ENCODE results near the gene BLACAT1. TPM values are rescaled to one million over a fixed set of nuclear protein-coding genes. Genes with fewer than 3 reads are reported as not detected.

BLACAT1 gene
- total and polyA plus RNA-seq, 9 of the 15 experiments (the other 6 are each of a cell fraction or from before 2014, with no cell fraction given), result 0.10 to 5.9 (median 0.73) TPM

- TF ChIP-seq RERE (CRISPR knock-in tag; IDR thresholded peaks at IDR 0.05; ENCODE audit: borderline replicate concordance), result no peak
Observed at GRCh38 chr1:205493241-205494085, 37.6 kb upstream of the BLACAT1 start (continued).

- H2AFZ ChIP-seq (ENCODE audit: low read depth, low read length), result no peak overlapping the region
- no peak overlapping the region for H3K4me2 ChIP-seq (ENCODE audit: insufficient read depth, low read length)
- no peaks in the 10 kb centered on the region for H3K36me3 ChIP-seq (ENCODE audit: control insufficient read depth, insufficient read depth, low read length)
- CTCF ChIA-PET (ENCODE audit: low intra/inter-chr PET ratio), result no interaction called here
- H3K9me3 ChIP-seq (replicated peaks; ENCODE audit: control insufficient read depth, insufficient read depth, low read depth, low read length), result no peaks in the 10 kb centered on the region
- intact Hi-C loops (cut with micrococcal nuclease) (no loop called here), in situ Hi-C loops (cut with MboI) (no loop called here)
- DNase-seq (ENCODE audit: extremely low read depth in 1 of 4, low spot score in 3 of 4), result no peak
- POLR2A ChIA-PET, result interaction anchor here (0.7 to 1.3 kb wide), 2 partner anchors 16 to 24 kb away, joined by 3 read pairs; no protein-coding TSS in a partner anchor
- no peak overlapping the region for H3K9ac ChIP-seq (ENCODE audit: insufficient read depth in 1 of 2, low read depth in 2 of 2, low read length in 2 of 2)
- H3K4me1 ChIP-seq (replicated peaks in 1 of 2; ENCODE audit: control insufficient read depth in 2 of 2, insufficient read depth in 2 of 2, low read length in 2 of 2), result peaks cover 4 to 11% of the 10 kb centered on the region in 2 experiments; a peak in 3 of 5 replicates
- H3K79me2 ChIP-seq (ENCODE audit: control insufficient read depth, insufficient read depth, low read length), result no peaks in the 10 kb centered on the region
- no peaks in the 10 kb centered on the region for H3K9me1 ChIP-seq (ENCODE audit: control insufficient read depth, insufficient read depth, low read length)
- peaks cover 8% of the 10 kb centered on the region; the same call in 1 of the 2 replicates for H4K20me1 ChIP-seq (replicated peaks; ENCODE audit: control insufficient read depth, insufficient read depth, low read length)
- BruUV-seq (replicated peaks), result no TSS peak
- no peak overlapping the region for H3K27ac ChIP-seq (ENCODE audit: extremely low read depth, low read depth, low read length)
- 1% methylated on average over 7 of the region's 7 CpGs for WGBS (ENCODE audit: insufficient coverage, low coverage, missing lambda C conversion rate)
- FAIRE-seq, result no peak
- no peak overlapping the region for H3K4me3 ChIP-seq
- ATAC-seq, result no peak
- H3K27me3 ChIP-seq (ENCODE audit: control insufficient read depth in 2 of 2, insufficient read depth in 2 of 2, low read length in 2 of 2), result peaks cover 21 to 62% of the 10 kb centered on the region in 2 experiments; a peak in 4 of 5 replicates
- no peak for TF ChIP-seq SAFB2 (IDR thresholded peaks at IDR 0.05; ENCODE audit: borderline replicate concordance, low read depth, low read length, severe bottlenecking)
Observed at GRCh38 chr1:205492774-205493173, 36.9 kb upstream of the BLACAT1 start.
